ENCODE measurements around the gene NFAM1. TPM values are rescaled to one million over a fixed set of nuclear protein-coding genes. Genes with fewer than 3 reads are reported as not detected.
A peak's percentile ranks its signal among the peaks of the same experiment; 100 is the strongest.

NFAM1 gene
- total RNA-seq, 4 donors from 2014 or later: 0.11 to 1.9 (median 0.99) TPM

- Histone ChIP-seq H3K9me3 (no peaks in the 10 kb centered on the region), H3K4me1 (peaks cover 0 to 26% (median 4%) of the 10 kb centered on the region in 3 donors), H3K27me3 (peaks cover 0 to 35% (median 0%) of the 10 kb centered on the region in 4 donors), H3K4me3 (no peak overlapping the region), H3K36me3 (no peaks in the 10 kb centered on the region), H3K27ac (peak overlapping the region in 1 of 4 donors; percentile 44)
- DNase-seq: no peak
- 27 to 50% methylated on average over 2 of the region's 3 CpGs for WGBS, 2 donors
- intact Hi-C loops (cut with DNase I): no loop called here
- TF ChIP-seq CTCF (IDR thresholded peaks at IDR 0.05) (no peak), POLR2A (IDR thresholded peaks at IDR 0.05) (no peak)
These were observed 6.2 kb downstream of the NFAM1 start for GRCh38 chr22:42425989-42426355.

GRCh38 chr22:42425337-42425988 is 6.7 kb downstream of the NFAM1 start:
- H3K4me1 ChIP-seq: peaks cover 0 to 21% (median 4%) of the 10 kb centered on the region in 3 donors
- WGBS, 2 donors: 45 to 60% methylated on average over 8 to 10 of the region's 12 CpGs
- H3K27me3 ChIP-seq: peaks cover 0 to 31% (median 0%) of the 10 kb centered on the region in 4 donors
- no peak overlapping the region for H3K4me3 ChIP-seq
- H3K9me3 ChIP-seq: no peaks in the 10 kb centered on the region
- no peaks in the 10 kb centered on the region for H3K36me3 ChIP-seq
- no peak for DNase-seq
- H3K27ac ChIP-seq: peak overlapping the region in 1 of 4 donors; percentile 44
- intact Hi-C loops (cut with DNase I): no loop called here
- TF ChIP-seq CTCF (IDR thresholded peaks at IDR 0.05): no peak
- TF ChIP-seq POLR2A (IDR thresholded peaks at IDR 0.05): no peak

DNA sequence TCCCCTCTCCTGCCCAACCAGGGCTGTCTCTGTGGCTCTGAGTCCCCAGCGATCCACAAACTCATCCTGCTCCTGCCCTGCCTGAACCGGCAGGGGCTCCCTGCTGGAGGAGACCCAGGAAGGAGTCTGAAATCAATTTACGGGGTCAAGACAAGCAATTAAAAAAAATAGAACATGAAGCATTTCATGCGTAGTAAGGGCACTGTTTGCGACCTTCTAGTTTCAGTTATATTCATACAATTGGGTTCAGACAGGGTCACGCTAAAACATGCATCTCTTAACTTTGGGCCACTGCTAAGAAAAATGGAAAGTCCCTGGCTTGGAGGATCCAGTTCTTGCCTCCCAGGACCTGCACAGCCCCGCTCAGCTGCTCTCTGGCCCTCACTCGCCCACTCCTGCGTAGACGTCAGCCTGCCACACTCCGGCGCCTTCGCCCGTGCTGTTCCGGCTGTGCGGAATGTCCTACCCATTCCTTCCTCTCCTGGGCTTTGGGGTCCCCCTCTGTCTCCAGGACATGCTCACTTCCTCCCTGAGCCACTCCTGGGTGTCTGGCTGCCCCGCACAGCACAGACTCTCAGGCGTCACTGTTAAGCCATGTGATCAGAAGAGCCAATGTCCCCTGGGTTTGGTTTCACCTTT is 12.8 kb downstream of the NFAM1 start:
- Histone ChIP-seq H3K27ac (peak overlapping the region in 2 of 4 donors; percentile 17 to 35), H3K4me1 (peaks cover 5 to 26% (median 6%) of the 10 kb centered on the region in 3 donors), H3K4me3 (peak overlapping the region in 2 of 4 donors; percentile 11 to 43), H3K27me3 (no peaks in the 10 kb centered on the region), H3K36me3 (no peaks in the 10 kb centered on the region), H3K9me3 (no peaks in the 10 kb centered on the region)
- TF ChIP-seq CTCF (IDR thresholded peaks at IDR 0.05) (no peak), POLR2A (IDR thresholded peaks at IDR 0.05) (no peak)
- intact Hi-C loops (cut with DNase I): no loop called here
- DNase-seq: no peak
- 27 to 49% methylated on average over 15 to 16 of the region's 18 CpGs for WGBS, 2 donors

- TF ChIP-seq POLR2A (IDR thresholded peaks at IDR 0.05) (no peak), CTCF (IDR thresholded peaks at IDR 0.05) (no peak)
- Histone ChIP-seq H3K27ac (peak overlapping the region in 2 of 4 donors; percentile 17 to 35), H3K27me3 (no peaks in the 10 kb centered on the region), H3K36me3 (no peaks in the 10 kb centered on the region), H3K4me1 (peaks cover 5 to 32% (median 6%) of the 10 kb centered on the region in 3 donors), H3K9me3 (no peaks in the 10 kb centered on the region), H3K4me3 (peak overlapping the region in 2 of 4 donors; percentile 11 to 43)
- DNase-seq: no peak
- intact Hi-C loops (cut with DNase I): no loop called here
- 17 to 40% methylated on average over 1 to 11 of the region's 12 CpGs for WGBS, 2 donors
These were observed 13.4 kb downstream of the NFAM1 start for GRCh38 chr22:42418811-42419242.

- peaks cover 5 to 38% (median 6%) of the 10 kb centered on the region in 3 donors for H3K4me1 ChIP-seq
- H3K4me3 ChIP-seq: no peak overlapping the region
- no peak overlapping the region for H3K27ac ChIP-seq
- DNase-seq: no peak
- H3K27me3 ChIP-seq: no peaks in the 10 kb centered on the region
- WGBS, 2 donors: 30 to 46% methylated on average over 5 to 6 of the region's 11 CpGs
- TF ChIP-seq CTCF (IDR thresholded peaks at IDR 0.05) (no peak), POLR2A (IDR thresholded peaks at IDR 0.05) (no peak)
- H3K9me3 ChIP-seq: no peaks in the 10 kb centered on the region
- H3K36me3 ChIP-seq: no peaks in the 10 kb centered on the region
- intact Hi-C loops (cut with DNase I): no loop called here
These were observed 14.4 kb downstream of the NFAM1 start for GRCh38 chr22:42417645-42418305.
